Gastroesophageal sphincter (tissue), 3 donors: ENCODE measurements around the gene METRNL.

Experiments
- POLR2A ChIP-seq, 2 donors: fragments of 450-650 bp; IDR thresholded peaks; one replicate each; pipeline ENCODE4 v1.6.1; 2017; ENCODE audit warnings: antibody characterized with exemption in 2 of 2, mild to moderate bottlenecking in 2 of 2, moderate library complexity in 1 of 2
- TF ChIP-seq, protein P1 (sequence below), 4 experiments: fragments of 200-600 bp in 2 of 4; fragments of 450-650 bp in 2 of 4; sonication (generic) in 1 of 4; IDR thresholded peaks; one replicate each; pipeline ENCODE4 v1.5.1; 2017 to 2019; ENCODE audit warnings: antibody characterized with exemption in 4 of 4, mild to moderate bottlenecking in 2 of 4, moderate library complexity in 2 of 4

DNA sequence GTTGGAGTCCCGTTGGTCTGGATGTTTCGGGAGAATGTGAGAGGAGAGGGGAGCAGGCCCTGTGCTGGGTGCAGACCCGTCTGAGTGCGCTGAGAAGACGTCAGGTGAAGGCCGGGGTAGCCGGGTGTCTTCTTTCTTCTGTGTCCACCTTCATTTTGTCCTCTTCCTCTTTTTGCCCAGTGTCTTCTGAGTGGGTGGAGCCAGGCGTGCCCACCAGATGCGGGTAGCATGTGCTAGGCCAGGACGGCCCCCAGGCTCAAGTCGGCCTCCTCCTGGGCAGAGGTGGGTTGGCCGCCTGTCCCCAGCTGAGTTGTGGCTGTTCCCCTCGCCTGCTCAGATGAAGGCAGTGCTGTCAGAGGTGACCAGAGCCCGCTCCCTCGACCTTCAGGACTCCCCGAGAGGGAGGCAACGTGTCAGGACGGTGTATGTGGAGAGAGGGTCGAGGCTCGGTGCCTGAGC, 3.5 kb downstream of the METRNL start:
- TF ChIP-seq POLR2A (IDR thresholded peaks at IDR 0.05) = peak in 1 of 2 donors; percentile 16
- TF ChIP-seq, protein P1, sequence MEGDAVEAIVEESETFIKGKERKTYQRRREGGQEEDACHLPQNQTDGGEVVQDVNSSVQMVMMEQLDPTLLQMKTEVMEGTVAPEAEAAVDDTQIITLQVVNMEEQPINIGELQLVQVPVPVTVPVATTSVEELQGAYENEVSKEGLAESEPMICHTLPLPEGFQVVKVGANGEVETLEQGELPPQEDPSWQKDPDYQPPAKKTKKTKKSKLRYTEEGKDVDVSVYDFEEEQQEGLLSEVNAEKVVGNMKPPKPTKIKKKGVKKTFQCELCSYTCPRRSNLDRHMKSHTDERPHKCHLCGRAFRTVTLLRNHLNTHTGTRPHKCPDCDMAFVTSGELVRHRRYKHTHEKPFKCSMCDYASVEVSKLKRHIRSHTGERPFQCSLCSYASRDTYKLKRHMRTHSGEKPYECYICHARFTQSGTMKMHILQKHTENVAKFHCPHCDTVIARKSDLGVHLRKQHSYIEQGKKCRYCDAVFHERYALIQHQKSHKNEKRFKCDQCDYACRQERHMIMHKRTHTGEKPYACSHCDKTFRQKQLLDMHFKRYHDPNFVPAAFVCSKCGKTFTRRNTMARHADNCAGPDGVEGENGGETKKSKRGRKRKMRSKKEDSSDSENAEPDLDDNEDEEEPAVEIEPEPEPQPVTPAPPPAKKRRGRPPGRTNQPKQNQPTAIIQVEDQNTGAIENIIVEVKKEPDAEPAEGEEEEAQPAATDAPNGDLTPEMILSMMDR (IDR thresholded peaks at IDR 0.05) = no peak
